ENCODE results near the gene EPHA6.
"Not testable (repeated sequence)": the region's sequence is repeated elsewhere in the genome, so short reads cannot be mapped to it uniquely, and the experiment has no call there.

Gene EPHA6

DNA sequence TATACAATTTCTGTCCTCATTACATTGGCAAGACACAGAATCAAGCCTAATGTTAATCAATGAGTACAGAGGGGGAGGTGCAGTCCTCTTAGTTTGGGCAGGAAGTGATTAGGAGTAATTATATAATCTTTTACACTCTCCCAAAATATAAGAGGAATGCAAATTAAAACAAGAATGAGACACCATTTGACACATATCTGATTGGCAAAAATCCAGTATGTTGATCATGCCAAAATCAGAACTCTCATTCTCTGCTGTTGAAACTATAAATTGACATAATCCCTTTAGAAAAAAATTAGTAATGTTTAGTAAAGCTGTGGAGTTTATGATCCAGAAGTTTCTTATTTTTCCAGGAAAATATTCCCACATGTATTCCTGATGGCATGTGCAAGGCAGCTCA, 373.4 kb downstream of the EPHA6 start:
- no peak for DNase-seq

GRCh38 chr3:97189835-97190234, 375.4 kb downstream of the EPHA6 start:
- DNase-seq, result no peak

GRCh38 chr3:97197083-97197482, 382.7 kb downstream of the EPHA6 start:
- DNase-seq, result no peak

DNA sequence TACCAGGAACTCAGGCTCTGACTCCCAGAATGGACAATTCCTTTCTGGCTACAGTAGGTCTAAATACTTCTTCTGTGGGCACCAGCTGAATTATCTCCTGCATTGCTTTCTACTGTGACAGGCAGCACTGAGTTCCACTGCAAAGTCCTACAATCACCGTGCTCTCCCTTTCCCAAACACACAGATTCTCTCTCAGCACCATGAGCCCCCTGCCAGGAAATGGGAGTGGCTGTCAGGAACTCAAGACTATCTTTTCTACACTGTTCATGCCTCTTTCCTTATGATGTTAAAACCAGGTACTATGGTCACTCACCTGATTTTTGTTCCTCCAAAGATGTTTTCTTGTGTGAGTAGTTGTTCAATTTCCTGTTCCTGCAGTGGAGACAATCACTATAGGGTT, 383.4 kb downstream of the EPHA6 start:
- DNase-seq, result no peak

GRCh38 chr3:97200387-97200786, 386.0 kb downstream of the EPHA6 start:
- DNase-seq, result no peak

GRCh38 chr3:97201814-97202213, 387.4 kb downstream of the EPHA6 start:
- DNase-seq, result no peak

DNA sequence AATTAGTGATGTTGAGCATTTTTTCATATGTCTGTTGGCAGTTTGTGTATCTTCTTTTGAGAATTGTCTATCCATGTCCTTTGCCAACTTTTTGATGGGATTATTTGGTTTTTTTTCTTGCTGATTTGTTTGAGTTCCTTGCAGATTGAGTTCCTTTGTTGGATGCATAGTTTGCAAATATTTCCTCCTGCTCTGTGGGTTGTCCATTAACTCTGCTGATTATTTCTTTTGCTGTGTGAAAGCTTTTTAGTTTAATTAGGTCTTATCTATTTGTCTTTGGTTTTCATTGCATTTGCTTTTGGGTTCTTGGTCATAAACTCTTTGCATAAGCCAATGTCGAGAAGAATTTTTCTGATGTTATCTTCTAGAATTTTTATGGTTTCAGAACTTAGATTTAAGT, 414.6 kb downstream of the EPHA6 start:
- DNase-seq, result no peak

DNA sequence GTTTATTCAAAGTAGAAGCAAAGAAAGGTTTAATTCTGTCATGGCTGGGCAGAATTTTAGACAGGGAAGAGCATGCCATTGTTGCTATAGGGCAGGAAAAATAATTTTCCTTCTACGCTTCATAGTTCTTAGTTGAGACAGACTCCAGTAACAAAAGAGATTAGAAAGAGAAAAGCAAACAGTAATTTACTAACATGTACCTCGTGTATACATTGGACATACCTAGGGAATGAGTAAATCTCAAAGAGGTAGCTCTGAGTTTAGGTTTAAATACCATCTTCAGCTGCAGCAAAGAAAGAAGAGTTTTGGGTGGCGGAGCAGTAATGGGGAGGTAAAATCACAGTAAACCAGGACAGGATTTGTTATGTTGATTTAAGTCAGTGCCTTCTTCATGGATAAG, 416.1 kb downstream of the EPHA6 start:
- DNase-seq, result no peak

DNA sequence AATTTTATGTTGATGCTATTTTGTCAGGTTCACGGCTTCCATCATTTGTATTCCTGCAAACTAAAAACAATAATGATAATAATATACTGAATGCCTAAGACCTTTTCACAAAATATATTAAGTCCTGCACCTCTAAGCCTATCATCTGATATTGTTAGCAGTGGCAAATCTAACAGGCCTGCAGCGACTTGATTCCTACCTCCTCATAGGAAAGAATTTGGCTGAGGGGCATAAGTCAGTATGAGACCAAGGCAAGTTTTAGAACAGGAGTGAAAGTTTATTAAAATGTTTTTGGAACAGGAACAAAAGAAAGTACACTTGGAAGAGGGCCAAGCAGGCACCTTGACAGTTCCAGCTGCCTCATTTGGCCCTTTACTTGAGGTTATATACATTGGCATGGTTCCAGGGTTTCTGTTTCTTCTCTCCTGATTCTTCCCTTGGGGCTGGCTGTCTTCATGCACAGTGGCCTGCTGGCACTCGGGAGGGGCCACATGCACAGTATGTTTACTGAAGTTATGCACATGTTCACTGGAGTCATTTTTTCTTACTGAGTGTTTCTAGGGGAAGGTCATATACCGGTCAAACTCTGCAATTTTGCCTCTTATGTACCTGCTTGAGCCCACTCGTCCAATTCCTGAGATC, 418.1 kb downstream of the EPHA6 start:
- no peak for DNase-seq

DNA sequence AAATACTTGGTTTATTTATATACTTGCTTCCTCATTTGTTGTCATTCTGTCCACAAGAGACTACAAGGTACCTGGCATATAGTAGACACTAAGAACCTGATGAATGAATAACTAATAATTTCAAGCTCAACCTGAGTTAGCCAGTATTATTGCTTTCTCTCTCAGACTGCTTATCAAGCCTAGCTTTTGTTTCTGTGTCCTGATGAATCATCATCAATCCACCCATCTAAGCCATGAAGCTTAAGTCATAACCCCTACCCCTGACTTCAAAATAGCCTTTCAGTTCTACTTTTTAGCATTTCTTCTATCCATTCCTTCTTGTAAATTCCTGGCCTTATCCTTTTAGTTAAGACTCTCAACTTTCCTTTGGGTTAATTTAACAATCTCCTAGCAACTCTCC, 420.8 kb downstream of the EPHA6 start:
- no peak for DNase-seq

DNA sequence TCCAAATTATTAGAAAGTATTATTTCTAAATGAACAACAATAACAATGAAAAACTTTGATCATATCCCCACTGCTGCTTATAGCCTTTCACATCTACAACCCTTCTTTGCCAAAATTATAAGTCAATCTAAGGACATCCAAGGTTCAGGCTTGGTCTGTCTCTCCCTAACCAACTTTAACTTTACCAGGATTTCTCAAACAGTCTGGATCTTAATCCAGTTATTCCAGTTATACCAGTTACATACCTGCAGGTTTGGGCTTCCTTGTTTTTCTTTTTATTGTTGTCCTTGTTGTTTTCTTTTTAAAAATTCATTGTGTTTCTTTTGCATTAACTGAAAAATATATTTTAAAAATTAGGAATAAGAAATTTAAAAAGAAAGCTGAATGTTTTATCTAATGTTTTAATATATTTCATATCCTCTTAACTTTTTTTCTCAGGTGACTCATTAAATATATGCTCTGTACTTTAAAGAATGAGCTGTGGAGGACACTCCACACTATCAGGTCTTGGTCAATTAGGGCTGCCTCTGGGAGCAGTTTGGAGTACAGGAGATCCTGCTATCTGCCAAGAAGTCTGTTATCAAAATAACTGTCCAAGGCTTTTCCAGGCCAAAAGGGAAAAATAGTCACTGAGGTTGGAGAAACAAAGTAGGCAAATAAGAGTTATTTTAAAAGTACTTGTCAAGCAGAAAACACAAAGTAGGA, 421.4 kb downstream of the EPHA6 start:
- no peak for DNase-seq

- DNase-seq, result no peak
These were observed 427.0 kb downstream of the EPHA6 start for GRCh38 chr3:97241417-97241816.

DNA sequence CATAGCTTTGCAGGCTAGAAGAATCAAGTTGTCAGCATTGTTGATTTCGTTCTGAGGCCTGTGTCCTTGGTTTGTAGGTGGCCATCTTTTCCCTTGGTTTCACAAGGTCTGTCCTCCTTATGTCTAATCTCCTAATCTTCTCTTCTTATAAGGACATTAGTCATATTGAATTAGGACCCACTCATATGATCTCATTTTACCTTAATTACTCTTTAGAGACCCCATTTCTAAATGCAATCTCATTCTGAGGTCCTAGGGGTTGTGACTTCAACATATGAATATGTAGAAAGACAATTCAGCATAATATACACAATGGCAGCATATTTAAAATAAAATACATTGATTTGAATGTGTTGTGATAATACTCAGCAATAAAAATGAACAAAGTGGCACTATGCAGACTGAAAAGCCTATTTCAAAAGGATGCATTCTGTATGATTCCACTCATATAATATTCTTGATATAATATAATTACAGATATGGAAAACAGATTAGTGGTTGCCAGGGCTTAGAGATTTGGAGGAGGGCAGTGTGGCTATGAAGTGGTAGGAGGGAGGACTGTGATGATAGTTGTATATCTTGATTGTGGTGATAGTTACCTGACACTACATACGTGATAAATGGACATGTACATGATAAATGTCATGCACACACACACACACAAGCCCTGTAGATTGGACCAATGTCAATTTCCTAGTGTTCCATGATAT, 431.0 kb downstream of the EPHA6 start:
- no peak for DNase-seq

DNA sequence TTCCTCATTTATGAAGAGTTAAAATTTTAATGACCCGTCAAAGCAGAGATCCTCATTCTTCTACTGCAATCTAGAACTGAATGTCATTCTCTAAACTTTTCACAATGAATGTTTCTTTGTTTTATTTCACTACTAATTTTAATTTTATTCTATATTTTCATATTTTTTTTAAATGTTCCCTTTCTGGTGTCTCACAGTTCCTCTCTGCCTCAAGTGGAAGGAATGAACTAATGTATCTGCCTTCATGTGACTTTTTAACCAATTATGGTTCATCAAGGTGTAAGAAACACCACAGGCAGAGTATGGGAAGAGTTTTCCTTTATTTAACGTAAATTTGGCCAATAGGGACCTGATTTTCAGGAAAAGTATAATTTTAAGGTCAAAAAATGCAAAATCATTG, 441.7 kb downstream of the EPHA6 start:
- no peak for DNase-seq

- no peak for DNase-seq
These were observed 443.7 kb downstream of the EPHA6 start for GRCh38 chr3:97257942-97258697.

- DNase-seq, result no peak
These were observed 444.9 kb downstream of the EPHA6 start for GRCh38 chr3:97259263-97259662.

DNA sequence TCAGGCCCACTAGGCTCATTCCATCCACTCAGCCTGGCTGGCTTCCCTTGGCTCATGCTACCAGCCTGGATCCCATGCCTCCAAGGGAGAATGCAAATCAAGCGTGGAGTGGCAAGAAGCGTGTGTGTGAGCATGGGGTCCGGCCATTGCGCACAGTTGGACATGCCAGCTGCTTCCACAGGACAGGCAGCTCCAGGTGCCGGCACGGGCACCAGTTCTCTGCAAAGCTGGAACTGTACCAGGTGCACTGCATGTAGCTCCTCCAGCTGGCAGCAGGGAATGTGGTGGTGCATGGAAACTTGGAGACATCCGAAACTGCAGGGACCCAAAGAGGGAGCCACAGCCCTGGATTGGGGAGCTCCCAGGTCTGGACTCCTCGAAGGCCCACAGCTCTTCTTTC, 449.8 kb downstream of the EPHA6 start:
- DNase-seq, result no peak

- no peak for DNase-seq
These were observed 451.0 kb downstream of the EPHA6 start for GRCh38 chr3:97265237-97266005.

GRCh38 chr3:97269202-97269601, 454.8 kb downstream of the EPHA6 start:
- no peak for DNase-seq

- DNase-seq, result not testable (repeated sequence)
These were observed 462.6 kb downstream of the EPHA6 start for GRCh38 chr3:97276879-97277550.

GRCh38 chr3:97277708-97278107, 463.3 kb downstream of the EPHA6 start:
- no peak for DNase-seq

DNA sequence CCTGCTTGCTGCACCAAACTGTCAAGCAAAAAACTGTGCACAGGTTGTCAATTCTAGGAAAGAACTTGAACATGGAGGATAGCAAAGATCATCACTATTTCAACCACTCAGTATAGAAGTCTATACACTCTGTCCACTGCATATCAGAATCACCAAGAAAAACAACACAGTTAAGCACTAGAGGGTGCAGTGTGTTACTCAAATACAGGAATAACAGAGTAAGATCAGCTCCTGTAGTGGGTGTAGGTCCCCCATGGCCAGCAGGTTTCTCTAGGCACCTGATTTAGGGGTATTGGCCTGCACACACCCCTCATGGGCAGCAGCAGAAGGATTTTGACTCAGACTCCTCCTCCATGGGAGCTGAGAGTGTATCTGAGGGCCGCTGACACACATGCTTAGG, 464.1 kb downstream of the EPHA6 start:
- DNase-seq, result no peak

Data from fibroblast of skin of abdomen (primary cell).